ENCODE measurements around the gene MEN1. TPM values are rescaled to one million over a fixed set of nuclear protein-coding genes. Genes with fewer than 3 reads are reported as not detected.

MEN1 gene
- polyA plus RNA-seq, 1 donor (not counting 4 experiments of a cell fraction or from before 2014, with no cell fraction given), result 14.2 TPM

GRCh38 chr11:64754919-64755662, 55.3 kb downstream of the MEN1 start:
- no peak overlapping the region for H3K9ac ChIP-seq (ENCODE audit: control insufficient read depth, extremely low read depth, insufficient read depth, low read length)
- no peaks in the 10 kb centered on the region for H3K9me3 ChIP-seq (ENCODE audit: control insufficient read depth, low read depth, low read length)
- TF ChIP-seq EZH2 (IDR thresholded peaks at IDR 0.05; ENCODE audit: low read length), result no peak
- TF ChIP-seq, protein P1, sequence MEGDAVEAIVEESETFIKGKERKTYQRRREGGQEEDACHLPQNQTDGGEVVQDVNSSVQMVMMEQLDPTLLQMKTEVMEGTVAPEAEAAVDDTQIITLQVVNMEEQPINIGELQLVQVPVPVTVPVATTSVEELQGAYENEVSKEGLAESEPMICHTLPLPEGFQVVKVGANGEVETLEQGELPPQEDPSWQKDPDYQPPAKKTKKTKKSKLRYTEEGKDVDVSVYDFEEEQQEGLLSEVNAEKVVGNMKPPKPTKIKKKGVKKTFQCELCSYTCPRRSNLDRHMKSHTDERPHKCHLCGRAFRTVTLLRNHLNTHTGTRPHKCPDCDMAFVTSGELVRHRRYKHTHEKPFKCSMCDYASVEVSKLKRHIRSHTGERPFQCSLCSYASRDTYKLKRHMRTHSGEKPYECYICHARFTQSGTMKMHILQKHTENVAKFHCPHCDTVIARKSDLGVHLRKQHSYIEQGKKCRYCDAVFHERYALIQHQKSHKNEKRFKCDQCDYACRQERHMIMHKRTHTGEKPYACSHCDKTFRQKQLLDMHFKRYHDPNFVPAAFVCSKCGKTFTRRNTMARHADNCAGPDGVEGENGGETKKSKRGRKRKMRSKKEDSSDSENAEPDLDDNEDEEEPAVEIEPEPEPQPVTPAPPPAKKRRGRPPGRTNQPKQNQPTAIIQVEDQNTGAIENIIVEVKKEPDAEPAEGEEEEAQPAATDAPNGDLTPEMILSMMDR (optimal IDR thresholded peaks at IDR 0.05 in 1 of 3, IDR thresholded peaks at IDR 0.05 in 1 of 3, conservative IDR thresholded peaks at IDR 0.05 in 1 of 3; ENCODE audit: extremely low read depth in 1 of 3, insufficient read depth in 2 of 3, low read length in 3 of 3), result no peak
- no peaks in the 10 kb centered on the region for H3K36me3 ChIP-seq (ENCODE audit: control insufficient read depth in 2 of 2, extremely low read depth in 1 of 2, insufficient read depth in 2 of 2, low read length in 2 of 2)
- H3K4me1 ChIP-seq (ENCODE audit: control insufficient read depth, extremely low read depth, insufficient read depth, low read length), result no peaks in the 10 kb centered on the region
- H3K9me1 ChIP-seq (ENCODE audit: control insufficient read depth, extremely low read depth, insufficient read depth, low read length), result no peaks in the 10 kb centered on the region
- DNase-seq (ENCODE audit: low read depth, low spot score), result no peak
- H2AFZ ChIP-seq (ENCODE audit: control insufficient read depth, low read length), result no peak overlapping the region
- no peak overlapping the region for H3K4me2 ChIP-seq (ENCODE audit: control insufficient read depth, extremely low read depth, insufficient read depth, low read depth, low read length)
- dilution Hi-C loops (cut with MboI; ENCODE audit: extremely low pct_ligation_motif_present, low sequenced_read_pairs), result no loop called here
- H3K27ac ChIP-seq (ENCODE audit: control insufficient read depth, insufficient read depth, low read length), result no peak overlapping the region
- FAIRE-seq, result no peak
- H4K20me1 ChIP-seq (ENCODE audit: control insufficient read depth, extremely low read depth, insufficient read depth, low read length), result no peaks in the 10 kb centered on the region
- no peaks in the 10 kb centered on the region for H3K79me2 ChIP-seq (ENCODE audit: control insufficient read depth, insufficient read depth, low read length)
- H3K4me3 ChIP-seq (ENCODE audit: control insufficient read depth in 2 of 3, extremely low read depth in 1 of 3, insufficient read depth in 2 of 3, low read depth in 1 of 3, low read length in 3 of 3), result no peak overlapping the region
- H3K27me3 ChIP-seq (ENCODE audit: control insufficient read depth, extremely low read depth, insufficient read depth, low read length), result no peaks in the 10 kb centered on the region

GRCh38 chr11:64754124-64754918, 56.0 kb downstream of the MEN1 start:
- DNase-seq (ENCODE audit: low read depth, low spot score), result no peak
- dilution Hi-C loops (cut with MboI; ENCODE audit: extremely low pct_ligation_motif_present, low sequenced_read_pairs), result no loop called here
- H3K36me3 ChIP-seq (ENCODE audit: control insufficient read depth in 2 of 2, extremely low read depth in 1 of 2, insufficient read depth in 2 of 2, low read length in 2 of 2), result no peaks in the 10 kb centered on the region
- no peak for TF ChIP-seq EZH2 (IDR thresholded peaks at IDR 0.05; ENCODE audit: low read length)
- TF ChIP-seq, protein P1 (optimal IDR thresholded peaks at IDR 0.05 in 1 of 3, IDR thresholded peaks at IDR 0.05 in 1 of 3, conservative IDR thresholded peaks at IDR 0.05 in 1 of 3; ENCODE audit: extremely low read depth in 1 of 3, insufficient read depth in 2 of 3, low read length in 3 of 3), result no peak
- no peaks in the 10 kb centered on the region for H3K9me3 ChIP-seq (ENCODE audit: control insufficient read depth, low read depth, low read length)
- H2AFZ ChIP-seq (ENCODE audit: control insufficient read depth, low read length), result no peak overlapping the region
- no peak overlapping the region for H3K9ac ChIP-seq (ENCODE audit: control insufficient read depth, extremely low read depth, insufficient read depth, low read length)
- no peak overlapping the region for H3K4me2 ChIP-seq (ENCODE audit: control insufficient read depth, extremely low read depth, insufficient read depth, low read depth, low read length)
- no peaks in the 10 kb centered on the region for H4K20me1 ChIP-seq (ENCODE audit: control insufficient read depth, extremely low read depth, insufficient read depth, low read length)
- H3K79me2 ChIP-seq (ENCODE audit: control insufficient read depth, insufficient read depth, low read length), result no peaks in the 10 kb centered on the region
- no peaks in the 10 kb centered on the region for H3K9me1 ChIP-seq (ENCODE audit: control insufficient read depth, extremely low read depth, insufficient read depth, low read length)
- no peak overlapping the region for H3K4me3 ChIP-seq (ENCODE audit: control insufficient read depth in 2 of 3, extremely low read depth in 1 of 3, insufficient read depth in 2 of 3, low read depth in 1 of 3, low read length in 3 of 3)
- H3K27ac ChIP-seq (ENCODE audit: control insufficient read depth, insufficient read depth, low read length), result no peak overlapping the region
- FAIRE-seq, result no peak
- H3K27me3 ChIP-seq (ENCODE audit: control insufficient read depth, extremely low read depth, insufficient read depth, low read length), result no peaks in the 10 kb centered on the region
- no peaks in the 10 kb centered on the region for H3K4me1 ChIP-seq (ENCODE audit: control insufficient read depth, extremely low read depth, insufficient read depth, low read length)

Other genes with a start within 250 kb of the MEN1 start
- not detected in 3 replicates for gene SLC22A12, start 219.3 kb downstream of the MEN1 start, polyA plus RNA-seq
- gene NRXN2, start 87.4 kb downstream of the MEN1 start, polyA plus RNA-seq, result not detected in 3 replicates
- 0.35 to 0.49 TPM (median 0.49 TPM) in 3 replicates for gene RASGRP2, start 66.4 kb downstream of the MEN1 start, polyA plus RNA-seq
- 0.05 to 0.14 TPM in 2 of 3 replicates, not detected in the other for gene PYGM, start 50.6 kb downstream of the MEN1 start, polyA plus RNA-seq
- gene SF1, start 32.0 kb downstream of the MEN1 start, polyA plus RNA-seq, result 34.3 to 153 TPM (median 54.5 TPM) in 3 replicates
- 6.7 to 12.5 TPM (median 10.7 TPM) in 3 replicates for gene MAP4K2, start 7.3 kb downstream of the MEN1 start, polyA plus RNA-seq
- gene CDC42BPG, start 34.1 kb upstream of the MEN1 start, polyA plus RNA-seq, result 2.2 to 4.0 TPM (median 2.5 TPM) in 3 replicates
- 73.9 to 192 TPM (median 75.6 TPM) in 3 replicates for gene EHD1, start 68.1 kb upstream of the MEN1 start, polyA plus RNA-seq
- gene ATG2A, start 106.7 kb upstream of the MEN1 start, polyA plus RNA-seq, result 2.4 to 5.7 TPM (median 4.5 TPM) in 3 replicates
- gene PPP2R5B, start 114.1 kb upstream of the MEN1 start, polyA plus RNA-seq, result 13.7 to 20.6 TPM (median 16.4 TPM) in 3 replicates
- gene GPHA2, start 125.3 kb upstream of the MEN1 start, polyA plus RNA-seq, result 0.08 TPM in 1 of 3 replicates, not detected in the others
- gene MAJIN, start 161.6 kb upstream of the MEN1 start, polyA plus RNA-seq, result 0.09 TPM in 1 of 3 replicates, not detected in the others
- gene BATF2, start 186.4 kb upstream of the MEN1 start, polyA plus RNA-seq, result 0.09 to 0.10 TPM (median 0.10 TPM) in 3 replicates
- gene ARL2, start 203.6 kb upstream of the MEN1 start, polyA plus RNA-seq, result 77.8 to 89.0 TPM (median 77.8 TPM) in 3 replicates
- 1.8 to 11.2 TPM (median 8.3 TPM) in 3 replicates for gene SNX15, start 216.9 kb upstream of the MEN1 start, polyA plus RNA-seq
- 4.9 to 7.3 TPM (median 5.8 TPM) in 3 replicates for gene SAC3D1, start 230.7 kb upstream of the MEN1 start, polyA plus RNA-seq
- gene NAALADL1, start 248.0 kb upstream of the MEN1 start, polyA plus RNA-seq, result 1.9 to 3.2 TPM (median 2.3 TPM) in 3 replicates

Data from keratinocyte (primary cell).